GM04503 (cell line): ENCODE data around the gene TET2.

Source experiments
- DNase-seq: peaks from one replicate; pipeline ENCODE4 v3.0.0-alpha.2; 2012; ENCODE audit warnings: low read depth

TET2 gene

GRCh38 chr4:105140684-105141490 is 5.8 kb upstream of the TET2 start:
- no peak for DNase-seq

- no peak for DNase-seq
Observed at GRCh38 chr4:105145156-105145902, 1.3 kb upstream of the TET2 start.

GRCh38 chr4:105145903-105146275 is 787 bp upstream of the TET2 start:
- no peak for DNase-seq

- no peak for DNase-seq
Observed at GRCh38 chr4:105147016-105147552, 408 bp downstream of the TET2 start.

- no peak for DNase-seq
Observed at GRCh38 chr4:105147553-105148161, 981 bp downstream of the TET2 start.

- DNase-seq: no peak
Observed at GRCh38 chr4:105148356-105148755, 1.7 kb downstream of the TET2 start.

- DNase-seq: no peak
Observed at GRCh38 chr4:105148776-105149175, 2.1 kb downstream of the TET2 start.

- DNase-seq: no peak
Observed at GRCh38 chr4:105149771-105150170, 3.1 kb downstream of the TET2 start.

- no peak for DNase-seq
Observed at GRCh38 chr4:105150503-105150902, 3.8 kb downstream of the TET2 start.

GRCh38 chr4:105153749-105154148 is 7.1 kb downstream of the TET2 start:
- DNase-seq: no peak

- no peak for DNase-seq
Observed at GRCh38 chr4:105154576-105154975, 7.9 kb downstream of the TET2 start.

- DNase-seq: no peak
Observed at GRCh38 chr4:105155426-105155825, 8.8 kb downstream of the TET2 start.

GRCh38 chr4:105158837-105159236 is 12.2 kb downstream of the TET2 start:
- DNase-seq: no peak

GRCh38 chr4:105162123-105162796 is 15.6 kb downstream of the TET2 start:
- DNase-seq: no peak

- no peak for DNase-seq
Observed at GRCh38 chr4:105164548-105164947, 17.9 kb downstream of the TET2 start.

- no peak for DNase-seq
Observed at GRCh38 chr4:105166066-105166465, 19.4 kb downstream of the TET2 start.

- no peak for DNase-seq
Observed at GRCh38 chr4:105170711-105171110, 24.0 kb downstream of the TET2 start.

GRCh38 chr4:105171912-105172311 is 25.2 kb downstream of the TET2 start:
- DNase-seq: no peak

GRCh38 chr4:105174098-105174497 is 27.4 kb downstream of the TET2 start:
- no peak for DNase-seq

GRCh38 chr4:105179539-105180401 is 33.1 kb downstream of the TET2 start:
- DNase-seq: no peak

- DNase-seq: no peak
Observed at GRCh38 chr4:105181259-105181658, 34.6 kb downstream of the TET2 start.
